Hematopoietic multipotent progenitor cell treated with erythropoietin and hydrocortisone succinate and interleukin-3 and kit ligand, for 17 days (in vitro differentiated cells): Measurements from ENCODE around the gene ANKRD63.

ENCODE experiments used
- DNase-seq: peaks from one replicate; pipeline ENCODE4 v3.0.0-alpha.2; 2015; ENCODE audit warnings: low spot score

Gene ANKRD63, protein sequence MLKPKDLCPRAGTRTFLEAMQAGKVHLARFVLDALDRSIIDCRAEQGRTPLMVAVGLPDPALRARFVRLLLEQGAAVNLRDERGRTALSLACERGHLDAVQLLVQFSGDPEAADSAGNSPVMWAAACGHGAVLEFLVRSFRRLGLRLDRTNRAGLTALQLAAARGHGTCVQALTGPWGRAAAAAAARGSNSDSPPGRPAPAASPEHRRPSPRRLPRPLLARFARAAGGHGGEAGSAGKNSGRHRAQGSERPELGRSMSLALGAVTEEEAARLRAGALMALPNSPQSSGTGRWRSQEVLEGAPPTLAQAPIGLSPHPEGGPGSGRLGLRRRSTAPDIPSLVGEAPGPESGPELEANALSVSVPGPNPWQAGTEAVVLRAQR

DNA sequence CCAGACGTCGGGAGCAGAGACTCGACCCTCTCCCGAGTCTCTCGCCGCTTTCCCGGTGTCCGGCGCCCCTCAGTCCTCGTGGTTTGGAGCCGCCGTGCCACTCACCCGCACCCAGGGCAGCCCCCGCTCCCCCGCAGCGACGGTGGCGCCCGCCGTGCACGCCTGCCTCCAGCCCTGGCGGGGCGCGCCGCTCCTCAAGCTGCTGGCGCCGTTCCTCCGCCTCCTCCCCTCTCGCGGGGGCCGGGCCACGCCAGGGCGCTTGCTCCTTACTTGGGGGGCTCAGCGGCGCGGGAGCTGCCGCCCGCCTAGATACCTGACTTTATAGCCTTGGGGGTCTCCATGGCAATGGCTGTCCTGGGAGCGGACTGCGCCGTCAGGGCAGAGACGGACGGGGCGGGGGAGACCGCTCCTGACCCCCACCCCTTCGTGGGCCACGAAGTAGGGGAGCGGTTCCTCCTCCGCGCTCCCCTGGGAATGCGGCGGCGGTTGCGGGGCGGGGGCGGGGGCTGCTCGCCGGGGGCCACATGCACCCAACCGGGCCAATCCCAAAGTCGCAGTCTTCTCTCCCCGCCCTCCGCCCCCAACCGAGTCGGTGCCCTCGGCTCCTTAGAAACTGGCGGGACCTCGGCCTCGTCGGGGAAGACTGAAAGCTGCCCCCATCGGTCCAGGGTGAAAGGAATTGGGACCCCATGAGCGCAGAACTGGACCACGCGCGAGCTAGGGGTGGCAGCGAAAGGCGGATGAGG, at the start of gene ANKRD63:
Gene ANKRD63 (minus strand): TSS at position 196 of the 746 bp plus-strand sequence. CDS start 478 bp downstream, outside the sequence.
- no peak for DNase-seq

DNA sequence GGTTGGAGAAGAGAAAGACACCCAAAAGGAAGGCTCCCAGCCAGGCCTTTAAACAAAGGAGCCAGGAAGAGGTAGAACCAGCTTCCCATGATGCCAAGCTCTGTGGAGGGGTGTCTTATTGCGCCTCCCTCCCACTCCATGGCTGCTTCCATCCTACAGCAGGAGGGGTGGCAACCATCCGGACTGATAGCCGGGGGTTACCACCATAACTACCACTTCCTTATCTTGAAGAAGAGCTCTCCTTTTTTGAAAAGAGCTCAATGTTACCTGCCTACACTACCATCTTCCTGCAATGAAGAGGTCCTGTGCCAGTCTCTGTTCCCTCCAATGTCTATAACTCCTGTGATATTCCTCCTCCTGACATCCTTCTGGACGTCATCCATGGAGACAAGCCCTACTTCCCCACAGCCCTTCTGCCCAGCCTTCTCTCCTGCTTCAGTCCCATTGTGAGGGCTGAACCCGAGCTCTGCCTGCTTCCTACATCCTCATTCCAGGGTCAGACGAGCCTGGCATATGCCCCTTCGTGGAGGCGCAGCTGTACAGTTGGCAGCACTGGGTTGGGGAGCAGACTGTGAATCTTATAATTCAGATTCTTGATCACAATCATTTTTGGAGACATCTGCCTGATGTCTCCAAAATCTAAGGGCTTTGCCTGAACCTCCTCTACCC, 49.4 kb upstream of the ANKRD63 start:
- no peak for DNase-seq

DNA sequence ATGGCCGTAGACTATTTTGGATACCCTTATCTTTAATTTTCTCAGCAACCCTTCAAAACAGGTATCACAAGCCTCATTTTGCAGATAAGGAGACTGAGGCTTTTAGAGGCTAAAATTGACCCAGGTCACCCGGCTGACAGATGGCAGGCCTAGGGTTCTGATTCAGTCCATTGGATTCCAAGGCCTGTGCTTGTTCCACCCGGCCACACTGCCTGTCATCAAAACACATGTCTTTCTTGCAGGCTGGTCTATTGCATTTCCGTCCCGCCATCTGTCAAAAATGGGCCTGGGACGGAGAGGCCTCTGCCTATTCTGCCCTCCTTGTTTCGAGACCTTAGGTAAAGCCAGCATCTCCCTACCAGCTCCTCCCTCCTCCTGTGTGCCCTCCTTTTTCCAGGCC, 48.8 kb upstream of the ANKRD63 start:
- no peak for DNase-seq

DNA sequence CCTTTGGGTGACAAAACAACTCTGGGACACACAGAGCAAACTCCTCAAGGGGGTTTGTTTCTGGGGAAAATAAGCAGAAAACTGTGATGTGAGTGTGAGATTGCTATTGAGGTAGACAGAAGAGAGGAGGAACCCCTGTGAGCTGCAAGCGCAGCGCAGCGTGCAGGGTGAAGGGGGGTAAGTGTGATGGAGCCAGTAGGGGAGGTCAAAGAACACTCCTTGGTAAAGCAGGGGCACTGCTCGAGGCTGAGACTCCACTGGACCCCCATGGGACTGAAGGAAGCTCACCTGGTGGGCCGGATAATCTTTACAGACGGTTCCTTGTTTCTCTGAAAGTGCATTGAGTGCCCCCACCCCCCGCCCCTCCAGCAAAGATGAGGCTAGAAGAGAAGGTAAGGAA, 48.2 kb upstream of the ANKRD63 start:
- no peak for DNase-seq

DNA sequence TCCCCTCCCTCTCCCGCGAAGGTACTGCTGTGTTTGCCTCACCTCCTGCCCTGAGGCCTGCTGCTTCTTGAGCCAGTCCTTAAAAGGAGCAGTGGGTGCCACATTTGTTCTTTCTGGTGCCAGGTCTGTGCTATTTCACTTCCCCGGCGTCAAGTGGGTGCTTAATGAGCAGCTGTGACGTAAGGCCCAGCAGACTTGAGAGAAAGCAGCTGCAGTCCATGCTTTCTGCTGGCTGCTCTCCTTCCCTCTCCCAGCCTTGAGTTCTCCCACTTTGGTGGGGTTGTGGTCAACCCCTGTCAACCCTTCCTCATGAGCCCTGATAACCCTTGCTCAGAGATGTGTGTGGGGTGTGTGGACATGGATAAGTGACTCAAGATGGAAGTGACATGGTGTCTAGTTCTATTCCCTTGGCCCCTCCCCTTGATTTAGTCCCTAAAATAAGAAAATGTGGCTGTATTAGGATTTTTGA, 47.5 kb upstream of the ANKRD63 start:
- DNase-seq: no peak

DNA sequence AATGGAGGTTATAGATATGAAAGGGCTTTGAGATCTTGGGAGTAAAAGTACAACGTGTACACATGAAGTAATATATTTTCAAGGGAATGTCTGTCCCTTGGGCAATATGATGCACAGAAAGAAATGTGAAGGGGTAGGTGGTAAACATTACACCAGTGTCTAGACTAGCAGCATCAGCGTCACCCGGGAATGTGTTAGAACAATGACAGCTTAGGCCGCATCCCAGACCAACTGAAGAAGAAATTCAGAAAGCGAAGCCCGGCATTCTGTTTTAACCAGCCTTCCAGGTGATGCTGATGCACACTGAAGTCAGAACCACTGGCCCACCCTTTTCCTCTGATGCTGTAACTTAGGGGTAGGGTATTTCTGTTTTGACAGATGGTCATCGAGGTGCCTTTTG, 46.9 kb upstream of the ANKRD63 start:
- DNase-seq: no peak

DNA sequence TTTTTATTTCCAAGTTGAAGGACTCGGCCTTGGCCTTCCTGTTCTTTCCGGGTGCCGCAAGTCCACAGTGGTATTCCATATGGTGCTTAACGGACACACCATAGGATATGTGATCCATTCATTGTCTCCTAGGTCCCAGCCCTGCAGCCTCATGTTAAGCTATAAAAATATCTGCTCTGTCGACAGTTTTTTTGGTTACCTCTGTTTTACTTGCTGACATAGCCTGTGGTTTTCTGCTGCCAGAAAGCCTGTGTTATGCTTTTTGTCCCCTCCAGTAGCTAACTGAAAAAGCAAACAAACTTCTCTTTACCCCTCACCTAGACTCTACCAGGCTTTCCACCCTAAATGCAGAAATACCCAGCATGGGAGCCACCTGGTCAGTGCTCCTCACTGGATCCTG, 45.9 kb upstream of the ANKRD63 start:
- no peak for DNase-seq

DNA sequence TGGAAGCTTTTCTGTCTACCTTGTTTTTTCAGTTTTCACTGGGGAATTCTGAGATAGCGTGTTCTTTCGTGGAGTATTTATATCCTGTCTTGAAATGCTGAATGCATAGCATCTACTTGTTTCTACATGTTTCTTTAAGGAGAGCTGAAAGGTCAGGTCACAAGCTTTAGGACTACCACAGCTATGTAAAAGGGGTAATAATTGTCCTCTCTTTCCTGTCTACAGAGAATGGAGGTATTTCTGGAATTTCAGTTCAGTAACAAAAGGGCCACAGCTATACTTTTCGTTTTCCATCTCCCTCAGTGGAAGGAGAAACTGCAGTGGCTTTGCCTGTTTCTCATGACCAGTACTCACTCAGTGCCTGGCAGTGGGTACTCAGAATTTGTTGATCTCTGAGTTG, 45.3 kb upstream of the ANKRD63 start:
- no peak for DNase-seq

DNA sequence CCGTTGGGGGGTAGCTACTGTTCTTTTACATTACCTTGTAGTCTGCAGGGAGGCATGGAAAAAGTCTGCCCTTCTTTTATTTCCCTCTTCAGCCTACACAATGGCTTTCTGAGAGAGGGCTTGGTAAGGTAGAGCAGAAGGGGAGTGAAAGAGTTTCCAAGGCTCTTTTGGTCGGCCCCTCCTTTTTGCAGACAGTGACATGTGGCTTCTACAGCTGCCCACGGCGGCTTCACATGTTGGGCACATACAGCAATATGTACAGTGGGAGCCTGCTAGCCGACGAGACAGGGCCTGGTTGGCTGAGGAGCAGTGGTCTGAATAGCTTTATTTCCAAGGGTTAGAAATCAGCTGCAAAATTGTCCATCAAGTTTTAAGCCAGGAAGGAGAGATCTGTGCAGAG, 44.6 kb upstream of the ANKRD63 start:
- DNase-seq: no peak

DNA sequence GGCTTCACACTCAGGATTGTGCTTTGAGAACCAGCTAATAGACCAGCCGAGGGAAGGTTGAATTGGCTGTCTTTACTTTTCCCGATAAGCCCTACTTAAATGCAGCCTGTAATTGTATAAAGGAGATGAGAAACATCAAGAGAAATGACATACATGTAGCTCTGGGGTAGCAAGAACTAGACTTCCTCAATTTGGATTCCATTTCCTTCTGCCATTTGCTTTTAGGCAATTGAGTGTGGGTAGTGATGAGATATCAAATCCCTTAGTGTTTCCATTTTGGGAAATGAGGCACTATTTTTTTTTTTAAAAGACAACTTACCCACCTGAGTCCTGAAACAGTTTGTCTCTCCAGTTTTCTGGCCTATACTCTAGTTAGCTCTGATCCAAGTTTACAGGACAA, 42.8 kb upstream of the ANKRD63 start:
- no peak for DNase-seq

DNA sequence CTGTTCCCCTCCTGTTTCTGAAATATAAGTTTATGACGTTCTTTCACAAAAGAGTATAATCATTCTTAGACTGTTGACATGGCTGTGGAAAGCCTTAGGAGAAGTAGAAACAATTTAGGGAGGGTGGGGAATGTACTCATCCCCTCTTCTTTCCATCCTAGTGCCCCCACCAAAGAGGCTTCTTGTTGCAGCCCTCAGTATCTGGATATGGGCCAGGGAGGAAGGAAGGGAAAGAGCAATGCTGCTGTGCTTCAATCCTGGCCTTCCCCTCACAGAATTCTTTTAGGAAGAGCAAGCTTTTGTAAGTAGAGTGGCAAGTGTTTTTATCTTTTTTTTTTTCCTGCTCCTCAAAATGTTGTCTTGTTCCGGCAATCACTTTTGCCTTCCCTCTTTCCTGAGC, 42.3 kb upstream of the ANKRD63 start:
- DNase-seq: no peak

DNA sequence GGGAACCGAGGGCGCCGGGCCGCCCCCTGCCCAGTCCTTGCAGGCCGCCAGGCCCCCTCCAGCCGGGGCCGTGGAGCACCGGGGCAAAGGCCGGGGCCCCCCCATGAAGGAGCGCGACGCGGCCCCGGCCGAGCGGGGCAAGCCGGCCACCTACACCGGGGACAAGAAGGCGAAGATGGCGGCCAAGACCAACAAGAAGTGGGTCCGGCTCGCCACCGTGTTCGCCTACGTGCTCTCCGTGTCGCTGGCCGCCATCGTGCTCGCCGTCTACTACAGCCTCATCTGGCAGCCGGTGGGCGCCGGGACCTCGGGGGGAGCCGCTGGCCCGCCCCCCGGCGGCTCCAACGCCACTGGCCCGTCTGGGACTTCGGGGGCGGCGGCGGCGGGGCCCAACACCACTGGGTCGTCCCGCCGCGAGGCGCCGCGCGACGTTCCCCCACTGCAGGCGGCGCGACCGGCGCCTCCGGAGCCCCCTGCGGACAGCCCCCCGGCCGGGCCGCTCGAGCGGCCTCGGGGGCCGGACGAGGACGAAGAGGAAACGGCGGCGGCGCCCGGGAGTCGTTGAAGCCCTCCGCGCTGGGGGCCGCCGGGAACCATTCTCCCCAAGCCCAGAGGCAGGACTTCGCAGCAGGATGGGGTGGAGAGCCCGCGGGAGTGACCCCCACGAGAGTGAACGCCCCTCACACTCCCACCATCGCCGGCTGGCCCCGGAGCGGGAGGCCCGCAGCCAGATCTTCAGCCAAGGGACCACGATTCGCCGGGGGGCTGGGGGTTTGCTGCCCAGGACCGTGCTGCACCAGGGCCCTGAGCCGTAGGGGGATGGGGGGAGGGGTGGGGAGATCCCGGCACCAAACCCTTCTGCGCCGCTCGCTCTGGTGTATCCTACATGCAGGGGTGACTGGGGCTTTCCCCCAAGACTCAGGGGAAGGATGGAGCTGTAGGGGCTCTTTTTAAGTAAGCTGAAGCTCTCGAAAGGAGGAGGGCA, 41.4 kb upstream of the ANKRD63 start:
- DNase-seq: no peak

DNA sequence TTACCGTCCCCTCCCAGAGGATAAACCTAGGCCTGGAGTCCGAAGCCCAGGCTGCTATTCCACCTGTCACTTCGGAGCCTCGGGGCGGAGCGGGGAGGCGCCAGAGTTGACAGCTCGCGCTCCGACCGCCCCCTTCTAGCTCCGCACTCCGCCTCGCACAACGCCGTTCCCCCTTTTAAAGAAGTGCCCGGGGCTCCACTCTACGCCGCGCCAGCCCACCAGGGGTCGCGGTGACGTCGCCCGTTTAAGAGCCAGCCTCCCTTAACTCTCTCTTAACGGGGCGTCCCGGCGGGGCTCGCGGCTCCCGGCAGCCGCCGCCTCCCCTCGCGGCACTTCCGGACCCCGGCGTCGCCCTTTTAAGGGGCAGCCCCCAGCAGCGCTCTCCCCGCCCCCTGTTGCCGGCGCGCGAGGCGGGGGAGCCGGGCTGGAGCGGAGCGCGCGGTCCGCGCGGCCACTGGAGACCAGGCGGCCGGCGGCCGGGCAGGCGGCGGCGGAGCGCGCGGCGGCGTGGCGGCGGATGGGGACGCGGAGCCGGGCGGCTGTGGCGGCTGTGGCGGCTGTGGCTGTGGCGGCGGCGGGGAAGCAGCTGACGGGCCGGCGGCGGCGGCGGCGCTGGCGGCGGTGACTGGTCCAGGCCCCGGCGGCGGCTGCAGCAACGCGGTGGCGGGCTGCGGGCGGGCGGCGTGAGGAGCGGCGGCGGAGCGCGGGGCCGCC, 40.5 kb upstream of the ANKRD63 start, which contains the start of gene INAFM2:
Gene INAFM2 (plus strand): TSS at position 454 of the 714 bp plus-strand sequence. CDS start 364 bp downstream, outside the sequence.
- peak; percentile 65 for DNase-seq

DNA sequence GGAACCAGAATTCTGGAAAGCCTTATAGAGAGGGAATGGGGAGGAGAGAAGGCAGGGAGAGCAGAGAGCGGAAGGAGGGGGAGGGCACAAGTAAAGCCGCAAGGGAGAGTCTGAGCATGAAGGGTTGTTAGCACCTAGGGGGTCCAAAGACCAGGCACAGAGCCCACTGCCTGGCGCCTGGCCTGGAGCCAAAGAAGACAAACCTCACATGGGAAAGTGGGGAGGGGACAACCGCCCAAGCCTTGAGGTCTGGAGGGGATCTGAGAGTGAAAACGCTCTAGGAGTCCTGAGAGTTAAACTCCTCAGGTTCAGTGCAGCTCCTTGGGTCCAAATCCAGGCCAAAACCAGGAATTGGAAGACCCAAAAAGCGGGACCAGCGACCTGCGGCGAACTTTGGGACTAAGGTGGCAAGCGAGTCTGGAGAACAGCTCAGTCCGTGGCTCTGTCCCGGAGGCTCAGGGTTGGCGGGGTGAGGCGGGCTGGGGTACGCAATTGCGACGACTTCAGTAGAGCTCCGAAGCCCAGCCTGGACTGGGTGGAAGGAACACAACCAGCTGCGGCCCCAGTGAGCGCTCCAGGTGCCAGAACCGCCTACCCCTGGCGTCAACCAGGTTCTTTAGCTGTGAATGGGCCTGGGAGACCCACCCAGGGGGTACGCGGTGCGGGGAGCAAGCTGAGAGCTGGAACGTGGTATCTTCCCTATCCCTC, 39.8 kb upstream of the ANKRD63 start:
- DNase-seq: no peak

DNA sequence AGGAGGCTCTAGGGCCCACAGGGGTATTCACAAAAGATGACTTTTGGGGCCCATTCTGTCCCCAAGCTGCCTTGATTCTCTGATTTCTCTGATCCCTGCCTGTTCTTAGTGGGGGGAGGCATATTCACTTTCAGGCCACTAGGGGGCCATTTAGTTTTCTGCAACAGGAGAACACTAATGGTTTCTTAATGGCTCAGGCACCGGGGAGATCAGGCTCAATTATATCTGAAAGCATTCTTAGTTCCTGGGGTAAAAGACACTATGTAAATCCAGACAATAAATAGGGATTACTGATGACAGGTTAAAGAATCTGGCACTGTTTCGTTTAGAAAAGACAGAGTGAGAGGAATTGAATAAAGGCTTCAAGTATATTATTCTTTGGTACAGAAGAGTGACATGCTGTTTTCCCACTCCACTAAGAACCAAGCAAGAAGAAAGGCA, 38.1 kb upstream of the ANKRD63 start:
- DNase-seq: peak; percentile 71

DNA sequence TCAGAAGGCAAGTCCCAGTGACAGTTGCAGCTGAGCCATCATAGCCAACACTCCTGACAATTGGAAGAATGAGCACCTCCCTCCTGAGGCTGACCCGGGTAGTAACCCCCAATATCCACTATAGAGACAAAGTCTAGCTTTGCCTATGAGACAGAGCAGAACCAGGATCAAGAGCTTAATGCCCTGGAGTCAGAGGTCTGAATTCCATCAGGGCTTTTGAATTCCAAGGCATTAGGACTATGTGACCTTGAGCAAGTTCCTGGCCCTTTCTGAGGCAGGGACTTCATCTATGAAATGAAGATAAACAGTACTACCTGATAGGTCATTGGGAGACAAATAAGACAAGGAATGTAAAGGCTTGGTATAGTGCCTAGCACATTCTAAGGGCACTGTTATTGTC, 37.5 kb upstream of the ANKRD63 start:
- no peak for DNase-seq

DNA sequence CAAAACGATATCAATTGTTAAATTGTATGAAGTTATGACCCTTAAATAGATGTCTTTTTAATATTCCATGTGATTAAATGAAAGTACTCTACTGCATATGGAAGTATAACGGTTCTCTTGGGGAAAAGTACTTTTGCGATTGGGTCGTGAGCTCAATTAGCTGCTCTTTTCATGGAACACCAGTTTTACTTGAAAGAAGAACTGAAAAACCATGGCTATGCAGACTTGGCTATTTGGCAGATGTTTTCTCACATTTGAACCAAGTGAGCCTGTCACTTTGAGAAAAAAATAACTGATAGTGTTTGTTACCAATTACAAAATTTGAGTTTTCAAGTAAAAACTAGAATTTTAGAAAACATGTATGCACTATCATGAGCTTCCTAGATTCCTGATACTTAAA, 34.7 kb upstream of the ANKRD63 start:
- no peak for DNase-seq

DNA sequence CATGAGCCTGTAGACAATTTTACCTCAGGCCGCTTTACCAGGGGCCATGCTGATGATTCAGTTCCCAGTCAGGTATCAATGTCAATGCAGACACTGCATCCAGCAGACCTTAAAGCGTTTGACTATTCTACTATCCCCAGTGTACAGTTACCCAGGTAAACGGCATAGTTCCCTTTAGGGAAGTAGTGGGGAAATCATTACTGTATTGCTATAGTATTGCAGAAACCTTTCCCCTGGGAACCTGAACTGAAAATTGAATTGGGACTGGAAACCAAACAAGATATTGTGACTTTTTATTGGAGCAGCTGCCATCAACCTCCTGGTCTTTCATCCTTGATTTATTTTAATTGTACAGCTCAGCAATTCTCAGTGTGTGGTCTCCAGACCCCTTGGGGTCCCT, 34.1 kb upstream of the ANKRD63 start:
- DNase-seq: no peak

DNA sequence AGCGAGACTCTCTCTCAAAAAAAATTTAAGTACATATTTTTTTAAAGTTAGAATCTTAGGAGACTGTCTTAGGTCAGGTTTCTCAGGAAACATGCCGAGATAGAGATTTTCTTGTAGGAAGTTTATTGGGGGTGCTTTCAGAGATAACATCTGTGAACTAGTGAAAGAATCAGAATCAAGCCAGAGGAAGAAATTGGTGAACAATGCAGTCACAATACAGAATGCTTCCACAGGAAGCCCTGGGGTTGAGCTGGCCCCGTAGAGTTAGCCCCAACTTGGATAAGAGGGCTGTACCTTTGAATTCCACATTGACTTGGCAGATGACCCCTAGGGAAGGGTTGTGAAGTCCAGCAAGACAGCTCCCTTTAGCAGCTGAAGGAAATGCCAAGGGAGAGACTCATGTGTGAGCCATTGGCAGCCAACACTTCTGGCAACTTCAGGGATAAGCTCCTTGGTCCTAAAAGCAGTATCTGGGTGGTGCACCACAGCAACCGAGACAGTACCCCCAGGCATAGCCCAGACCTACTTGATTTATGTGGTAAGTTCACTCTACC, 31.9 kb upstream of the ANKRD63 start:
- DNase-seq: no peak
